Measurements from ENCODE around the gene LRP8.
"Not testable (repeated sequence)": the region's sequence is repeated elsewhere in the genome, so short reads cannot be mapped to it uniquely, and the experiment has no call there.

LRP8 gene

DNA sequence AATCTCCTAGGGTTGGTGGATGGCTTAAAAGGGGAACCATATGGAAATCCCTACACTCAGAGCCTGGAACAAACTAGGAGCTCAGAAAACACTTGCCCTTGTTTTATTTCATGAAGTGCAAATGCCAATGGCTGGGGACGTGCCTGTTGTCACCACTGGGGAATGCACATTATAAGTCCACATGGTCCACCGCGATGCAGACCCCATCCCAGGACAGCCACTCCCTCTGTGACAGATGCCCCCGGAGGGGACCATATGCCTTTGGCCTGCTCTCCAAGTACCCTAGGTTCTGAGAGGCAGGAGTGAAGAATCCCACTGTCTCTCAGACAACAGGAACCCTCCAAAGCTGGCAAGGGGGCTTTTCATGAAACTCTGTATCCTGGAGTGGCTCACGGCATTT, 42.3 kb downstream of the LRP8 start:
- TF ChIP-seq, protein P1, sequence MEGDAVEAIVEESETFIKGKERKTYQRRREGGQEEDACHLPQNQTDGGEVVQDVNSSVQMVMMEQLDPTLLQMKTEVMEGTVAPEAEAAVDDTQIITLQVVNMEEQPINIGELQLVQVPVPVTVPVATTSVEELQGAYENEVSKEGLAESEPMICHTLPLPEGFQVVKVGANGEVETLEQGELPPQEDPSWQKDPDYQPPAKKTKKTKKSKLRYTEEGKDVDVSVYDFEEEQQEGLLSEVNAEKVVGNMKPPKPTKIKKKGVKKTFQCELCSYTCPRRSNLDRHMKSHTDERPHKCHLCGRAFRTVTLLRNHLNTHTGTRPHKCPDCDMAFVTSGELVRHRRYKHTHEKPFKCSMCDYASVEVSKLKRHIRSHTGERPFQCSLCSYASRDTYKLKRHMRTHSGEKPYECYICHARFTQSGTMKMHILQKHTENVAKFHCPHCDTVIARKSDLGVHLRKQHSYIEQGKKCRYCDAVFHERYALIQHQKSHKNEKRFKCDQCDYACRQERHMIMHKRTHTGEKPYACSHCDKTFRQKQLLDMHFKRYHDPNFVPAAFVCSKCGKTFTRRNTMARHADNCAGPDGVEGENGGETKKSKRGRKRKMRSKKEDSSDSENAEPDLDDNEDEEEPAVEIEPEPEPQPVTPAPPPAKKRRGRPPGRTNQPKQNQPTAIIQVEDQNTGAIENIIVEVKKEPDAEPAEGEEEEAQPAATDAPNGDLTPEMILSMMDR (IDR thresholded peaks at IDR 0.05; ENCODE audit: low read depth, low read length, missing control alignments): no peak
- H3K4me3 ChIP-seq (ENCODE audit: low read depth, low read length): no peak overlapping the region
- DNase-seq (ENCODE audit: low read depth): no peak
- in situ Hi-C loops (cut with HindIII; ENCODE audit: low sequenced_read_pairs): no loop called here

DNA sequence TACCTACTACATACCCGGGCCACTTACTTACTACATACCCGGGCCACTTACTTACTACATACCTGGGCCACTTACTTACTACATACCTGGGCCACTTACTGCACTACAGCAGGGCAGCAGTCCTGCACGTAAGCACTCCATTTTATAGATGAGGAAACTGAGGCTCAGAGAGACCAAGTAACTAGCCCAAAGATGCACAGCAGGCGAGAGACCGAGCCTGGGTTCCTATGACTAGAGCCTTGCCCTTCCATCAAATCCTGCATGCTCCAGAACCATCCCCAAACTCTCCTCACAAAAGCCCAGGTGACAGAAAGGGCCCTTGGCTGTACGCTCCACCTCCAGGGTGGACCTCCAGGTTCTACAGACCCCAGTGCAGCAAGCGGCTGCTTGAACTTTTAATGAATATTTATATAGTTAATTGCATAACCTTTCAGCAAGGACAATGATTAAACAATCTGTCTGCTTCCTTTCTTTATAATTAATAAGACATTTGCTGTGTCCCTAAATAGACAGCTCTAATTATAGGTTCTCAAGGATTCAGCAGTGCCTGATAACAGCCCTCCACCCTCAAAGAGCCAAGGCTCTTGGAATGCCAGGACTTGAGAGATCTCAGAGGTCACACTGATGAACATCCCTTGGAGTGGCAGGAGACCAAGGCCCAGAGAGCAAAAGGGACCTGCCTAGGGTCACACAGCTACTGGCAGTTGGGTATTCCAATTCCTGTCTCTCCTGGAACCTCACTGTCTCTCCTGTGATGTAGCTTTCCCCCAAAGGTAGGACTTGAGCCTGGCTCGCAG, 43.4 kb downstream of the LRP8 start:
- DNase-seq (ENCODE audit: low read depth): no peak
- TF ChIP-seq, protein P1 (IDR thresholded peaks at IDR 0.05; ENCODE audit: low read depth, low read length, missing control alignments): no peak
- in situ Hi-C loops (cut with HindIII; ENCODE audit: low sequenced_read_pairs): no loop called here
- H3K4me3 ChIP-seq (ENCODE audit: low read depth, low read length): no peak overlapping the region

DNA sequence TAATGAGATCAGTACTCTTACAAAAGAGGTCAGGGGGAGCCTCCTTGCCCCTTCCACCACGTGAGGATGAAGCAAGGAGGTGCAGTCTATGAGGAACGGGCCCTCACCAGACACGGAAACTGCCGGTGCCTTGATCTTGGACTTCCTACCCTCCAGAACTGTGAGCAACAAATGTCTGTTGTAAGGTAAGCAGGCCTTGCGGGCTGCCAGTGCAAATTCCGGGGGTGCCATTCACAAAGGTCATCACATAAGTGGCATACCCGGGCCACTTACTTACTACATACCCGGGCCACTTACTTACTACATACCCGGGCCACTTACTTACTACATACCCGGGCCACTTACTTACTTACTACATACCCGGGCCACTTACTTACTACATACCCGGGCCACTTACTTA, 44.7 kb downstream of the LRP8 start:
- H3K4me3 ChIP-seq (ENCODE audit: low read depth, low read length); in situ Hi-C loops (cut with HindIII; ENCODE audit: low sequenced_read_pairs); DNase-seq (ENCODE audit: low read depth): not testable (repeated sequence)

DNA sequence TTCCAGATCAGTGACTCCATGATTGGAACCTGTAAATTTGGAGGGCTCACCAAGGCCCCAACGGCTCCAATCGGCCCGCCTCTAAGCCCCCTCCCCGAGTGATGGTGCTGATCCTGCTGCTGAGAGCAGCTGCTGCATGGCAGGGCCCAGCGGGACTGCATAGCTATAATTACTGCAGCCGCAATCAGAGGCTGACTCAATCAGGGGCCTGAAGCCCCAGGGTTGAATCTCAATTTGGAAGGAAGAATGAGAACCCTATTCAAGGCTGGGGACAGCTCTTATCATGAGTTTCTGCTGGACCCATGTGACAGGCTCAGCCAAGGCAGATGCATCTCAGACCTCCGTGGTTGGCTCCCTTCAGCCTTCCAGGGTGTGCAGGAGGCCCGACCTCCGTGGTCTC, 46.7 kb downstream of the LRP8 start:
- H3K4me3 ChIP-seq (ENCODE audit: low read depth, low read length): no peak overlapping the region
- in situ Hi-C loops (cut with HindIII; ENCODE audit: low sequenced_read_pairs): no loop called here
- TF ChIP-seq, protein P1 (IDR thresholded peaks at IDR 0.05; ENCODE audit: low read depth, low read length, missing control alignments): no peak
- no peak for DNase-seq (ENCODE audit: low read depth)

DNA sequence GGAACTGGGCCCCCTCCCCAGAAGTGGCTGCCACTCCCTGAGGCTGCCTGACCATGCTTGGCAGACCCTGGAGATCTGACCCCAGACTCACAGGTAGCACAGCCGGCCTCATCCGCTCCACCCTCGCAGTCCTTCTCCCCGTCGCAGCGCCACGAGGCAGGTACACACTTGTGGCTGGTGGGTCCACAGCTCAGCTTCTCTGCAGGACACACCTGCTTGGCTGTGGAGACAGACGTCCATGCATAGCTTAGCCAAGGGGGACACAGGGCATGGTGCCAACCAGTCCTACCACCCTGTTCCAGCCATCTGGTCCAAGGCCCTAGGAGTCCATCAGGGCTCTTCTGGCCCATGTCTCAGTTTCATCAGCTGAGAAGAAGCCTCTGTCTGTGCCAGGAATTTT, 47.4 kb downstream of the LRP8 start:
- TF ChIP-seq, protein P1 (IDR thresholded peaks at IDR 0.05; ENCODE audit: low read depth, low read length, missing control alignments): no peak
- in situ Hi-C loops (cut with HindIII; ENCODE audit: low sequenced_read_pairs): no loop called here
- H3K4me3 ChIP-seq (ENCODE audit: low read depth, low read length): no peak overlapping the region
- no peak for DNase-seq (ENCODE audit: low read depth)

DNA sequence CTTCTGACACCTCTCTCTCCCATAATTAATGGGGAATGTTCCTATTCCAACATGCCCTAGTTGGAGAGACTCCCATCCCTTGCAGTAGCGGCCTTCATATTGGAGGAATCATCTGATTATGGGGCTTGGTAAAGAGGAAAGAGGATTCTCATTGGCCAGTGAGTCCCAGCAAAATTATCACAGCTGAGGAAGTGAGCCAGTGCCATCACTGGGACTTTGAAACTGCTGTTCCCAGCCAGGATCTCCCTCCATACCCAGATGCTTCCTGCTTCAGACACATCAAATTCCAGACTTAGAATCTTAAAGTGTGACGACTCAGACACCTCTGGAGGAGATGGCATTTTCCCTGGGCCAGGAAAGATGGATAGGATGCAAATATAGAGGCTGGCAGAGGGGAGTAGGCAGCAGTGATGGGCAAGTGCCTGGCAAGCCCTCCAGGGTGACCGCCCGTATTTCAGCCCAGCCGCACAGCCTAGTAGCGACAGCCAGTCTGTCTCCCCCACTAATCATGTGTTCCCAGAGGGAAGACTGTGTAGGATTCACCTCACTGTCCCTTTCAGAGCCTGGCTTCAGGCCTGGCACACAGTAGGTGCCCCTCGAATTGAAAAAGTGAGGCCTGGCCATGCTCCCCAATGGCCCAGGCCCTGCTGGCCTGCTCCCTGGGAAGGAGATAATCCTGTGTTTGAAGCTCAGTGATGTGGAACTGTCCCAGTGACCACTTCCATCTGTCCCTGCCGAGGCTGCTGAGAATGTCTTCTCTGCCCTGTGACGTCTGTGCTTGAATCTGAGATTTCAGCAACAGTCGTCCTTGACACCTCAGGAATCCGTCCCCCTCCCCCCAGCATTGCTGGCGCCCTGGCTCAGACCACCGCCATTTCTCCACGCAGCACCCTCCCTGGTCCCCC, 48.3 kb downstream of the LRP8 start:
- DNase-seq (ENCODE audit: low read depth): no peak
- TF ChIP-seq, protein P1 (IDR thresholded peaks at IDR 0.05; ENCODE audit: low read depth, low read length, missing control alignments): no peak
- H3K4me3 ChIP-seq (ENCODE audit: low read depth, low read length): no peak overlapping the region
- in situ Hi-C loops (cut with HindIII; ENCODE audit: low sequenced_read_pairs): no loop called here

DNA sequence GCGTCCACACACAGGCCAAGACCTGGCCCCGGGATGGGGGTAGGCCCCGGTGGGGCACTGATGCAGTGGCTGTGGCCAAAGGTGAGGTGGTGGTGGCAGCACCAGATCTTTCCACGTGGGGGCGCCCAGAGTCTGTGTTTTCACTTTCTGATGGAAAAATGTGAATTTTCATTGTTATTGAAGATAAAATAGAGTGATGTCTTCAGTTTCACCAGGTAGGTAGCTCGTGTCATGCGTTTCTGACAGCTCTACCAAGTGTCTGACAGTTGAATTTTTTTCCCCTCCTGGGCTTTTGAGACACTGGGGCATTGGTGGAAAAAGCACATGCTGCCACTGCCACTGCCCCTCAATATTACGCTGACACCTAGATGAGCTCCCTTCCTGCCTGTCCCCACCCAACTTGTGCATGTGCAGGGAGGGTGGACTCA, 49.6 kb downstream of the LRP8 start:
- in situ Hi-C loops (cut with HindIII; ENCODE audit: low sequenced_read_pairs): no loop called here
- H3K4me3 ChIP-seq (ENCODE audit: low read depth, low read length): no peak overlapping the region
- TF ChIP-seq, protein P1 (IDR thresholded peaks at IDR 0.05; ENCODE audit: low read depth, low read length, missing control alignments): peak; percentile 79

More for the DNA sequence above, 49.6 kb downstream of the LRP8 start:
- DNase-seq (ENCODE audit: low read depth): no peak

Measured in astrocyte of the cerebellum (primary cell).